ENCODE data around the gene KLHL1. TPM values are rescaled to one million over a fixed set of nuclear protein-coding genes. Genes with fewer than 3 reads are reported as not detected.

The KLHL1 gene
- total RNA-seq, 1 donor from 2014 or later = not detected

- TF ChIP-seq CTCF (IDR thresholded peaks at IDR 0.05) = no peak
- Mint-ChIP-seq H3K36me3 (ENCODE audit: low read depth) (no peaks in the 10 kb centered on the region), H3K9me3 (ENCODE audit: low read depth) (no peaks in the 10 kb centered on the region), H3K27me3 (ENCODE audit: low read depth) (no peaks in the 10 kb centered on the region), H3K4me1 (ENCODE audit: low read depth) (no peaks in the 10 kb centered on the region), H3K4me3 (ENCODE audit: unreplicated experiment) (no peak overlapping the region), H3K27ac (ENCODE audit: unreplicated experiment) (no peak overlapping the region)
- DNase-seq (ENCODE audit: low spot score) = no peak
These were observed 228.3 kb downstream of the KLHL1 start for GRCh38 chr13:69879936-69880335.

GRCh38 chr13:69872321-69873047, 235.8 kb downstream of the KLHL1 start:
- H3K27ac Mint-ChIP-seq (ENCODE audit: unreplicated experiment) = no peak overlapping the region
- H3K4me3 Mint-ChIP-seq (ENCODE audit: unreplicated experiment) = no peak overlapping the region
- H3K9me3 Mint-ChIP-seq (ENCODE audit: low read depth) = no peaks in the 10 kb centered on the region
- TF ChIP-seq CTCF (IDR thresholded peaks at IDR 0.05) = no peak
- no peaks in the 10 kb centered on the region for H3K4me1 Mint-ChIP-seq (ENCODE audit: low read depth)
- no peaks in the 10 kb centered on the region for H3K27me3 Mint-ChIP-seq (ENCODE audit: low read depth)
- H3K36me3 Mint-ChIP-seq (ENCODE audit: low read depth) = no peaks in the 10 kb centered on the region
- no peak for DNase-seq (ENCODE audit: low spot score)

DNA sequence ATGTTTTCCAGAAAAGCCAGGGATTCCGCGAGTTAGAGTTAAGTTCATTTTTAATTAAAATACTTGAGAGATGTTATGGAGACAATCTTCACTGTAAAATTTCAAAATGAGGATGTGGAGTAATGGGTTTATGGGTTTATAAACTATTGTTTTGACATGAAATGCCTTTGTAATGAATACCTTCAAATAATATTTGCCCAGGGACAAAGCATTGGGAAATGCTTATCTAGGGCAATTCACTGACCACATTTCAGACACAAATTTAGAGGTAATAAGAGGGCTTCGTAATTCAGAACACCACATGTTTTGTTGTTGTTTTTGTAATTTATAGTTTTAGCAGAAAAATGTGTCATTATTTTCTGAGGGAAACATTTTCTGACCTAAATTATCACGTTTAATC, 241.7 kb downstream of the KLHL1 start:
- no peaks in the 10 kb centered on the region for H3K9me3 Mint-ChIP-seq (ENCODE audit: low read depth)
- H3K36me3 Mint-ChIP-seq (ENCODE audit: low read depth) = no peaks in the 10 kb centered on the region
- H3K4me3 Mint-ChIP-seq (ENCODE audit: unreplicated experiment) = no peak overlapping the region
- H3K27me3 Mint-ChIP-seq (ENCODE audit: low read depth) = no peaks in the 10 kb centered on the region
- DNase-seq (ENCODE audit: low spot score) = no peak
- peaks cover 6% of the 10 kb centered on the region for H3K4me1 Mint-ChIP-seq (ENCODE audit: low read depth)
- no peak for TF ChIP-seq CTCF (IDR thresholded peaks at IDR 0.05)
- H3K27ac Mint-ChIP-seq (ENCODE audit: unreplicated experiment) = no peak overlapping the region

DNA sequence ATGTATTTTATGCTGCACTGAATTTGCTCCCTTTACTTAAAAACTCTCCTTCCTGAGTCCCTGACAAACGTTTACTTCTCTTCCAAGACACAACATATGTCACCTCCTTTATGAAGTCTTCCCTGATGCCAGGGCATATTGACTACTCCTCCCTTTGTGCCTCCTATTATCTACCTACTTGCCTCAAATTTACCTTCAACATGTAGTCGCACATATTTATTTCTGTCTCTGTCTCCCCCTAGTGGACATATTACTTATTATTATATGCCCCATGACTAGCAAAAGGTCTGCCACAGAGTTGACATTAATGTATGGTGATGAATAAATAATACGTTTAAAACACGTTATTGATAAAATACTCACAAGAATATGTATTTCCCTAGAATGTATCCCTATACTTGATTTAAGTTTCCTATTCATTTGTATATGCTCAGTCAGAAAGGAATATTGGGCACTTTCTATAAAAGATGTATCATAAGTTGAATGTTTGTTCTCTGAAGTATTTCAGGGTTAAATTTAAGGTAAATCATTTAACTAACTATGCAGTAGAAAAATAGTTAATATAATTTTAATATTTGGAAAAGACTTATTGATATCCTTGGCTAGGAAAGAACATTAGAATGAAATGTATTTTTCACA, 250.9 kb downstream of the KLHL1 start:
- Mint-ChIP-seq H3K27ac (ENCODE audit: unreplicated experiment) (no peak overlapping the region), H3K4me1 (ENCODE audit: low read depth) (peaks cover 13% of the 10 kb centered on the region), H3K4me3 (ENCODE audit: unreplicated experiment) (no peak overlapping the region), H3K9me3 (ENCODE audit: low read depth) (peaks cover 5% of the 10 kb centered on the region), H3K27me3 (ENCODE audit: low read depth) (no peaks in the 10 kb centered on the region), H3K36me3 (ENCODE audit: low read depth) (no peaks in the 10 kb centered on the region)
- peak; percentile 96 for TF ChIP-seq CTCF (IDR thresholded peaks at IDR 0.05)
- DNase-seq (ENCODE audit: low spot score) = no peak

- DNase-seq (ENCODE audit: low spot score) = no peak
- H3K4me1 Mint-ChIP-seq (ENCODE audit: low read depth) = peaks cover 13% of the 10 kb centered on the region
- no peak overlapping the region for H3K4me3 Mint-ChIP-seq (ENCODE audit: unreplicated experiment)
- TF ChIP-seq CTCF (IDR thresholded peaks at IDR 0.05) = no peak
- peaks cover 2% of the 10 kb centered on the region for H3K27me3 Mint-ChIP-seq (ENCODE audit: low read depth)
- no peaks in the 10 kb centered on the region for H3K36me3 Mint-ChIP-seq (ENCODE audit: low read depth)
- H3K27ac Mint-ChIP-seq (ENCODE audit: unreplicated experiment) = no peak overlapping the region
- H3K9me3 Mint-ChIP-seq (ENCODE audit: low read depth) = peaks cover 5% of the 10 kb centered on the region
These were observed 251.9 kb downstream of the KLHL1 start for GRCh38 chr13:69856331-69856730.

Measured in chondrocyte (in vitro differentiated cells).